ENCODE data around the gene RASSF5. TPM values are rescaled to one million over a fixed set of nuclear protein-coding genes. Genes with fewer than 3 reads are reported as not detected.

RASSF5 gene
- total and polyA plus RNA-seq, 10 of the 15 experiments (the other 5 are each of a cell fraction or from before 2014, with no cell fraction given), result 14.0 to 89.6 (median 68.9) TPM

DNA sequence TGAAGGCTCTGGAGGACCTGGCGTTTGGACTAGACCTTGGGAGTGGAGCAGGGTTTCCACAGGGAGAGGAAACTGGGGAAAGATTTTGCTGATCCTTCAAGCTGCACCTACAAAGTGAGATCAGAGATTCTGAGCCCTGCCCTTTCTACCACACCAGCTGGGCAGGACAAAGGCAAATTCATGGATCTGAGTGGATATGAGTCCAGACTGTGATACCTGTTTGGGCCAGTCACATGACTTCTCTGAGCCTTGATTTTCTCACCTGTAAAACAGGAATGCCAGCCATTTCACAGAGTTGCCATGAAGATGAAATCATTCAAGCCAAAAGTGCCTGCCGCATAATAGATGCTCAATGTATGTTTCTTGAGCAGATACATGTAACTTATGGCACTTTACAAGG, 4.9 kb upstream of the RASSF5 start:
- 93% methylated on average over 2 of the region's 2 CpGs for WGBS (ENCODE audit: insufficient coverage, insufficient replicate concordance, low lambda C conversion rate, missing lambda C conversion rate)
- H3K27me3 ChIP-seq (replicated peaks in 1 of 2; ENCODE audit: control insufficient read depth in 2 of 2, insufficient read depth in 2 of 2, low read length in 1 of 2), result no peaks in the 10 kb centered on the region
- ChIA-PET RAD21 (ENCODE audit: unreplicated experiment) (interaction anchor here (0.6 to 1.4 kb wide), 3 partner anchors 33 to 595 kb away, joined by 4 to 5 read pairs (median 5); no protein-coding TSS in a partner anchor), SMC1A (ENCODE audit: uncharacterized antibody, unreplicated experiment) (interaction anchor here (0.8 to 5.6 kb wide), 7 partner anchors 6 to 162 kb away, joined by 3 to 61 read pairs (median 7); no protein-coding TSS in a partner anchor), CTCF (interaction anchor here (0.8 to 2.6 kb wide), 5 partner anchors 12 to 504 kb away, joined by 3 to 11 read pairs (median 6); no protein-coding TSS in a partner anchor), POLR2A (interaction anchor here (0.6 kb wide), 1 partner anchor 14 kb away, joined by 3 read pairs; no protein-coding TSS in a partner anchor)
- no peaks in the 10 kb centered on the region for H3K79me2 ChIP-seq (ENCODE audit: control insufficient read depth, insufficient read depth, low read length)
- in situ Hi-C loops (cut with MboI), result no loop called here
- H3K9me3 ChIP-seq (replicated peaks; ENCODE audit: control insufficient read depth, insufficient read depth, low read length), result no peaks in the 10 kb centered on the region
- FAIRE-seq, result no peak
- DNase-seq (ENCODE audit: low read depth, low spot score), result no peak
- peaks cover 0 to 7% of the 10 kb centered on the region in 2 experiments; a peak in 2 of 4 replicates for H3K36me3 ChIP-seq (ENCODE audit: control insufficient read depth in 2 of 2, insufficient read depth in 2 of 2, low read length in 1 of 2)
- no peak overlapping the region for H2AFZ ChIP-seq (ENCODE audit: control insufficient read depth, low read depth, low read length)
- ATAC-seq, result no peak
- no peaks in the 10 kb centered on the region for H4K20me1 ChIP-seq (ENCODE audit: control insufficient read depth, insufficient read depth)
- H3K27ac ChIP-seq (ENCODE audit: control insufficient read depth, insufficient read depth), result no peak overlapping the region
- H3K4me2 ChIP-seq (ENCODE audit: control insufficient read depth, insufficient read depth), result no peak overlapping the region
- peaks cover 49% of the 10 kb centered on the region for H3K4me1 ChIP-seq (ENCODE audit: control insufficient read depth, insufficient read depth, low read length)
- no peak overlapping the region for H3K9ac ChIP-seq (ENCODE audit: control insufficient read depth, insufficient read depth, low read length)
- no peak for TF ChIP-seq HDAC6 (IDR thresholded peaks at IDR 0.05; ENCODE audit: unreplicated experiment)
- no peak for TF ChIP-seq JUND (IDR thresholded peaks at IDR 0.05; ENCODE audit: low read depth, low read length)
- no peak for TF ChIP-seq ETV6 (conservative IDR thresholded peaks at IDR 0.05 in 1 of 2, IDR thresholded peaks at IDR 0.05 in 1 of 2; ENCODE audit: borderline replicate concordance in 1 of 2, low read depth in 1 of 2)
- TF ChIP-seq SREBF2 (IDR thresholded peaks at IDR 0.05; ENCODE audit: low read length), result no peak
- TF ChIP-seq RCOR1 (conservative IDR thresholded peaks at IDR 0.05; ENCODE audit: low read depth, low read length), result no peak
- TF ChIP-seq, protein P1, sequence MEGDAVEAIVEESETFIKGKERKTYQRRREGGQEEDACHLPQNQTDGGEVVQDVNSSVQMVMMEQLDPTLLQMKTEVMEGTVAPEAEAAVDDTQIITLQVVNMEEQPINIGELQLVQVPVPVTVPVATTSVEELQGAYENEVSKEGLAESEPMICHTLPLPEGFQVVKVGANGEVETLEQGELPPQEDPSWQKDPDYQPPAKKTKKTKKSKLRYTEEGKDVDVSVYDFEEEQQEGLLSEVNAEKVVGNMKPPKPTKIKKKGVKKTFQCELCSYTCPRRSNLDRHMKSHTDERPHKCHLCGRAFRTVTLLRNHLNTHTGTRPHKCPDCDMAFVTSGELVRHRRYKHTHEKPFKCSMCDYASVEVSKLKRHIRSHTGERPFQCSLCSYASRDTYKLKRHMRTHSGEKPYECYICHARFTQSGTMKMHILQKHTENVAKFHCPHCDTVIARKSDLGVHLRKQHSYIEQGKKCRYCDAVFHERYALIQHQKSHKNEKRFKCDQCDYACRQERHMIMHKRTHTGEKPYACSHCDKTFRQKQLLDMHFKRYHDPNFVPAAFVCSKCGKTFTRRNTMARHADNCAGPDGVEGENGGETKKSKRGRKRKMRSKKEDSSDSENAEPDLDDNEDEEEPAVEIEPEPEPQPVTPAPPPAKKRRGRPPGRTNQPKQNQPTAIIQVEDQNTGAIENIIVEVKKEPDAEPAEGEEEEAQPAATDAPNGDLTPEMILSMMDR (IDR thresholded peaks at IDR 0.05 in 2 of 3, conservative IDR thresholded peaks at IDR 0.05 in 1 of 3; ENCODE audit: control insufficient read depth in 2 of 3, extremely low read depth in 1 of 3, insufficient read depth in 1 of 3, low read depth in 3 of 3, low read length in 3 of 3), result no peak
- TF ChIP-seq CBX3 (IDR thresholded peaks at IDR 0.05; ENCODE audit: borderline replicate concordance, low read depth), result no peak
- TF ChIP-seq, protein P2, sequence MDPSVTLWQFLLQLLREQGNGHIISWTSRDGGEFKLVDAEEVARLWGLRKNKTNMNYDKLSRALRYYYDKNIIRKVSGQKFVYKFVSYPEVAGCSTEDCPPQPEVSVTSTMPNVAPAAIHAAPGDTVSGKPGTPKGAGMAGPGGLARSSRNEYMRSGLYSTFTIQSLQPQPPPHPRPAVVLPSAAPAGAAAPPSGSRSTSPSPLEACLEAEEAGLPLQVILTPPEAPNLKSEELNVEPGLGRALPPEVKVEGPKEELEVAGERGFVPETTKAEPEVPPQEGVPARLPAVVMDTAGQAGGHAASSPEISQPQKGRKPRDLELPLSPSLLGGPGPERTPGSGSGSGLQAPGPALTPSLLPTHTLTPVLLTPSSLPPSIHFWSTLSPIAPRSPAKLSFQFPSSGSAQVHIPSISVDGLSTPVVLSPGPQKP (IDR thresholded peaks at IDR 0.05; ENCODE audit: low read depth, low read length), result no peak
- no peak for TF ChIP-seq SMC3 (IDR thresholded peaks at IDR 0.05; ENCODE audit: borderline replicate concordance, low read length)
- TF ChIP-seq, protein P3, sequence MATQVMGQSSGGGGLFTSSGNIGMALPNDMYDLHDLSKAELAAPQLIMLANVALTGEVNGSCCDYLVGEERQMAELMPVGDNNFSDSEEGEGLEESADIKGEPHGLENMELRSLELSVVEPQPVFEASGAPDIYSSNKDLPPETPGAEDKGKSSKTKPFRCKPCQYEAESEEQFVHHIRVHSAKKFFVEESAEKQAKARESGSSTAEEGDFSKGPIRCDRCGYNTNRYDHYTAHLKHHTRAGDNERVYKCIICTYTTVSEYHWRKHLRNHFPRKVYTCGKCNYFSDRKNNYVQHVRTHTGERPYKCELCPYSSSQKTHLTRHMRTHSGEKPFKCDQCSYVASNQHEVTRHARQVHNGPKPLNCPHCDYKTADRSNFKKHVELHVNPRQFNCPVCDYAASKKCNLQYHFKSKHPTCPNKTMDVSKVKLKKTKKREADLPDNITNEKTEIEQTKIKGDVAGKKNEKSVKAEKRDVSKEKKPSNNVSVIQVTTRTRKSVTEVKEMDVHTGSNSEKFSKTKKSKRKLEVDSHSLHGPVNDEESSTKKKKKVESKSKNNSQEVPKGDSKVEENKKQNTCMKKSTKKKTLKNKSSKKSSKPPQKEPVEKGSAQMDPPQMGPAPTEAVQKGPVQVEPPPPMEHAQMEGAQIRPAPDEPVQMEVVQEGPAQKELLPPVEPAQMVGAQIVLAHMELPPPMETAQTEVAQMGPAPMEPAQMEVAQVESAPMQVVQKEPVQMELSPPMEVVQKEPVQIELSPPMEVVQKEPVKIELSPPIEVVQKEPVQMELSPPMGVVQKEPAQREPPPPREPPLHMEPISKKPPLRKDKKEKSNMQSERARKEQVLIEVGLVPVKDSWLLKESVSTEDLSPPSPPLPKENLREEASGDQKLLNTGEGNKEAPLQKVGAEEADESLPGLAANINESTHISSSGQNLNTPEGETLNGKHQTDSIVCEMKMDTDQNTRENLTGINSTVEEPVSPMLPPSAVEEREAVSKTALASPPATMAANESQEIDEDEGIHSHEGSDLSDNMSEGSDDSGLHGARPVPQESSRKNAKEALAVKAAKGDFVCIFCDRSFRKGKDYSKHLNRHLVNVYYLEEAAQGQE (IDR thresholded peaks at IDR 0.05; ENCODE audit: low read depth, low read length), result no peak
- BruUV-seq (replicated peaks), result no TSS peak
- no peak overlapping the region for H3K4me3 ChIP-seq
- intact Hi-C loops (cut with micrococcal nuclease; ENCODE audit: unreplicated experiment), result loop anchor here (10.0 kb wide), 1 partner anchor 412 kb away; no protein-coding TSS in a partner anchor
